Activated T-helper 2 cell treated with anti-CD3 and anti-CD28 coated beads, Interferon-gamma antibody, Interleukin-2, Interleukin-4, amounts not matched to agents 10 μg/mL and 5 μg/mL and 100 μg/mL, durations not matched to agents 14 hours and 24 hours and 36 hours (primary cell): ENCODE measurements around the gene SHB. TPM values are rescaled to one million over a fixed set of nuclear protein-coding genes. Genes with fewer than 3 reads are reported as not detected.

ENCODE experiments used
- DNase-seq: peaks from one replicate; pipeline ENCODE4 v3.0.0; 2021; ENCODE audit warnings: low spot score
- H3K27ac Mint-ChIP-seq: one replicate; pipeline ENCODE4 v1.8.0; 2021; ENCODE audit warnings: mixed read lengths
- H3K27me3 Mint-ChIP-seq: one replicate; pipeline ENCODE4 v1.8.0; 2021; ENCODE audit warnings: low read depth, mixed read lengths
- H3K36me3 Mint-ChIP-seq: one replicate; pipeline ENCODE4 v1.8.0; 2021; ENCODE audit warnings: low read depth, mixed read lengths
- H3K4me1 Mint-ChIP-seq: one replicate; pipeline ENCODE4 v1.8.0; 2021; ENCODE audit warnings: low read depth, mixed read lengths
- H3K4me3 Mint-ChIP-seq: one replicate; pipeline ENCODE4 v1.8.0; 2021; ENCODE audit warnings: low read depth, mild to moderate bottlenecking, moderate library complexity, mixed read lengths
- H3K9me3 Mint-ChIP-seq: one replicate; pipeline ENCODE4 v1.8.0; 2021; ENCODE audit warnings: mixed read lengths
- intact Hi-C: fragments of 100-400 bp; cut with micrococcal nuclease; formaldehyde crosslinking; loops from one replicate; pipeline ENCODE4 v1.15.1; 2023
- total RNA-seq: library from RNA; stranded (reverse); gene quantifications from 2 replicates; pipeline ENCODE4 v1.2.3, GENCODE V29; 2022

Gene SHB
- total RNA-seq, 1 donor from 2014 or later: 1.9 TPM

GRCh38 chr9:38029915-38030638 lies 39.0 kb downstream of the SHB start:
- H3K27ac Mint-ChIP-seq: no peak overlapping the region
- H3K4me3 Mint-ChIP-seq: no peak overlapping the region
- DNase-seq: no peak
- intact Hi-C loops: loop anchor here (10.0 kb wide), 1 partner anchor 55 kb away; no protein-coding TSS in a partner anchor
- H3K36me3 Mint-ChIP-seq: no peaks in the 10 kb centered on the region
- H3K9me3 Mint-ChIP-seq: no peaks in the 10 kb centered on the region
- peaks cover 5% of the 10 kb centered on the region for H3K4me1 Mint-ChIP-seq
- no peaks in the 10 kb centered on the region for H3K27me3 Mint-ChIP-seq

- H3K4me3 Mint-ChIP-seq: no peak overlapping the region
- H3K9me3 Mint-ChIP-seq: no peaks in the 10 kb centered on the region
- H3K4me1 Mint-ChIP-seq: peaks cover 5% of the 10 kb centered on the region
- no peaks in the 10 kb centered on the region for H3K27me3 Mint-ChIP-seq
- no peak overlapping the region for H3K27ac Mint-ChIP-seq
- no peaks in the 10 kb centered on the region for H3K36me3 Mint-ChIP-seq
- intact Hi-C loops: loop anchor here (10.0 kb wide), 1 partner anchor 57 kb away; no protein-coding TSS in a partner anchor
- DNase-seq: no peak
Observed at GRCh38 chr9:38027714-38028113, 41.3 kb downstream of the SHB start.

GRCh38 chr9:38026840-38027527 lies 42.0 kb downstream of the SHB start:
- Mint-ChIP-seq H3K9me3 (no peaks in the 10 kb centered on the region), H3K27me3 (no peaks in the 10 kb centered on the region), H3K4me1 (peaks cover 5% of the 10 kb centered on the region), H3K27ac (no peak overlapping the region), H3K36me3 (no peaks in the 10 kb centered on the region), H3K4me3 (no peak overlapping the region)
- DNase-seq: no peak
- intact Hi-C loops: loop anchor here (10.0 kb wide), 1 partner anchor 58 kb away; no protein-coding TSS in a partner anchor

GRCh38 chr9:38026021-38026809 lies 42.8 kb downstream of the SHB start:
- no peak overlapping the region for H3K27ac Mint-ChIP-seq
- intact Hi-C loops: loop anchor here (10.0 kb wide), 1 partner anchor 59 kb away; no protein-coding TSS in a partner anchor
- H3K27me3 Mint-ChIP-seq: no peaks in the 10 kb centered on the region

GRCh38 chr9:38025166-38025565 lies 43.9 kb downstream of the SHB start:
- Mint-ChIP-seq H3K9me3 (no peaks in the 10 kb centered on the region), H3K27me3 (no peaks in the 10 kb centered on the region), H3K36me3 (no peaks in the 10 kb centered on the region), H3K4me1 (peaks cover 3% of the 10 kb centered on the region), H3K4me3 (no peak overlapping the region), H3K27ac (no peak overlapping the region)
- intact Hi-C loops: loop anchor here (10.0 kb wide), 1 partner anchor 60 kb away; no protein-coding TSS in a partner anchor
- DNase-seq: no peak

More at GRCh38 chr9:38026021-38026809, 42.8 kb downstream of the SHB start:
- Mint-ChIP-seq H3K9me3 (no peaks in the 10 kb centered on the region), H3K4me3 (no peak overlapping the region), H3K4me1 (peaks cover 5% of the 10 kb centered on the region), H3K36me3 (no peaks in the 10 kb centered on the region)
- no peak for DNase-seq

GRCh38 chr9:38024036-38024681 lies 44.9 kb downstream of the SHB start:
- no peaks in the 10 kb centered on the region for H3K9me3 Mint-ChIP-seq
- intact Hi-C loops: loop anchor here (10.0 kb wide), 1 partner anchor 61 kb away; no protein-coding TSS in a partner anchor
- no peak for DNase-seq
- H3K4me3 Mint-ChIP-seq: no peak overlapping the region
- H3K27ac Mint-ChIP-seq: no peak overlapping the region
- H3K36me3 Mint-ChIP-seq: no peaks in the 10 kb centered on the region
- no peaks in the 10 kb centered on the region for H3K4me1 Mint-ChIP-seq
- H3K27me3 Mint-ChIP-seq: no peaks in the 10 kb centered on the region

GRCh38 chr9:38023661-38024035 lies 45.4 kb downstream of the SHB start:
- Mint-ChIP-seq H3K27me3 (no peaks in the 10 kb centered on the region), H3K36me3 (no peaks in the 10 kb centered on the region), H3K4me1 (no peaks in the 10 kb centered on the region), H3K27ac (no peak overlapping the region), H3K9me3 (no peaks in the 10 kb centered on the region), H3K4me3 (no peak overlapping the region)
- no peak for DNase-seq
- intact Hi-C loops: loop anchor here (10.0 kb wide), 1 partner anchor 61 kb away; no protein-coding TSS in a partner anchor

GRCh38 chr9:38022995-38023394 lies 46.0 kb downstream of the SHB start:
- Mint-ChIP-seq H3K4me3 (no peak overlapping the region), H3K36me3 (no peaks in the 10 kb centered on the region), H3K9me3 (no peaks in the 10 kb centered on the region), H3K4me1 (no peaks in the 10 kb centered on the region), H3K27me3 (no peaks in the 10 kb centered on the region), H3K27ac (no peak overlapping the region)
- intact Hi-C loops: loop anchor here (10.0 kb wide), 1 partner anchor 62 kb away; no protein-coding TSS in a partner anchor
- no peak for DNase-seq

- intact Hi-C loops: loop anchor here (10.0 kb wide), 1 partner anchor 62 kb away; no protein-coding TSS in a partner anchor
- no peaks in the 10 kb centered on the region for H3K9me3 Mint-ChIP-seq
- no peak for DNase-seq
- H3K4me1 Mint-ChIP-seq: no peaks in the 10 kb centered on the region
- no peaks in the 10 kb centered on the region for H3K36me3 Mint-ChIP-seq
- H3K27ac Mint-ChIP-seq: no peak overlapping the region
- no peaks in the 10 kb centered on the region for H3K27me3 Mint-ChIP-seq
- no peak overlapping the region for H3K4me3 Mint-ChIP-seq
Observed at GRCh38 chr9:38022203-38022895, 46.7 kb downstream of the SHB start.

GRCh38 chr9:38020151-38021076 lies 48.6 kb downstream of the SHB start:
- Mint-ChIP-seq H3K4me3 (no peak overlapping the region), H3K27me3 (no peaks in the 10 kb centered on the region), H3K27ac (no peak overlapping the region), H3K4me1 (no peaks in the 10 kb centered on the region), H3K36me3 (no peaks in the 10 kb centered on the region), H3K9me3 (no peaks in the 10 kb centered on the region)
- intact Hi-C loops: loop anchor here (10.0 kb wide), 1 partner anchor 64 kb away; no protein-coding TSS in a partner anchor
- DNase-seq: no peak

GRCh38 chr9:38019731-38020130 lies 49.3 kb downstream of the SHB start:
- H3K9me3 Mint-ChIP-seq: no peaks in the 10 kb centered on the region
- no peak overlapping the region for H3K4me3 Mint-ChIP-seq
- H3K36me3 Mint-ChIP-seq: no peaks in the 10 kb centered on the region
- no peaks in the 10 kb centered on the region for H3K4me1 Mint-ChIP-seq
- intact Hi-C loops: loop anchor here (10.0 kb wide), 1 partner anchor 65 kb away; no protein-coding TSS in a partner anchor
- no peak for DNase-seq
- no peak overlapping the region for H3K27ac Mint-ChIP-seq
- H3K27me3 Mint-ChIP-seq: no peaks in the 10 kb centered on the region
